Fibroblast of the aortic adventitia (primary cell): ENCODE results near the gene CA6. TPM values are rescaled to one million over a fixed set of nuclear protein-coding genes. Genes with fewer than 3 reads are reported as not detected.
"Not testable (repeated sequence)": the region's sequence is repeated elsewhere in the genome, so short reads cannot be mapped to it uniquely, and the experiment has no call there.

Experiments
- DNase-seq: peaks from one replicate; pipeline ENCODE4 v3.0.0-alpha.2; 2010; ENCODE audit warnings: low read depth
- H3K4me3 ChIP-seq: 2 replicates; pipeline ENCODE4 v1.5.1; 2011; ENCODE audit warnings: low read depth, mild to moderate bottlenecking, control low read depth, low read length, moderate library complexity
- CTCF ChIP-seq: IDR thresholded peaks from 2 replicates; pipeline ENCODE4 v1.5.1; 2011; ENCODE audit warnings: mild to moderate bottlenecking, low read length, control low read depth, inconsistent platforms; ENCODE audit not compliant: insufficient read depth
- total RNA-seq: library from RNA; depleted of rRNA; stranded (reverse); fragments of >200 nt; gene quantifications from 2 replicates; pipeline ENCODE4 v1.2.3, GENCODE V29; 2012; ENCODE audit warnings: low replicate concordance

Gene CA6
- total RNA-seq, 1 donor: not detected

GRCh38 chr1:8930116-8930515 lies 15.6 kb upstream of the CA6 start:
- no peak for DNase-seq
- TF ChIP-seq CTCF: no peak
- H3K4me3 ChIP-seq: no peak overlapping the region

GRCh38 chr1:8937051-8937450 lies 8.6 kb upstream of the CA6 start:
- DNase-seq, H3K4me3 ChIP-seq: not testable (repeated sequence)

GRCh38 chr1:8937701-8938100 lies 8.0 kb upstream of the CA6 start:
- TF ChIP-seq CTCF: no peak
- H3K4me3 ChIP-seq: no peak overlapping the region
- DNase-seq: peak; percentile 13

DNA sequence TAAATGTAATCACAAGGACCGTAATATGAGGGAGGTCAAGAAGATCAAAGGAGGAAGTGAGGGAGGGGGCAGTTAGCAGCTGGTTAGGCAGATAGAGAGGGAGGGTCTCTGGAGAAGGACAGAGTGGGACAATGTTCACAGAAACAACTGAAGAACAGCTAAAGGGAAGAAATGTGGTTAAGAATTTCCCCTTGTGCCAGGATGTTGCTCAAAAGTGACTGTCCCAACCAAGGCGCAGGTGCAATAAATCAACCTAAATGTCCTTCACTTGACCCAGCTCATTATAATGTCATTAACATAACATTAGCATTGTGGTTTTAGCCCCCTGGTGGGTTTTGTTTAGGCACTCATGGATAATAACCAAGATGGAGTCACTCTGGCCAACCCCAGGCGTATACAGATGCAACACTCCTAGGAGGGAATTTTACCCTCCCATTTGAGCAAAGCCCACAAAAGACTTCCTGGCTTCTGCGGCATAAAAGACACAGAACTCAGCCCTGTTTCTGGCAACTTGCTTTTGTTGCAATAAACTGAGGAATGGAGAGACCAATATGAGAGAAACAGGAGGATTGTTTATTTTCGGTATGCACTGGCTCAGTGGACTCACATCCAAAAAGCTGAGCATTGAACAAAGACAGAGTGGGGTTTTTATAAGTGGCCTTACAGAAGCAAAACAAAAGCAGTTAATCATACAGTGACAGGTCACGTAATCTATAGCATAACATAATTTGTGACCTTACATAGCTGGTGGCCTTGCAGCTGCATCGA lies 7.3 kb upstream of the CA6 start:
- DNase-seq: no peak

GRCh38 chr1:8939000-8939265 lies 6.7 kb upstream of the CA6 start:
- no peak for DNase-seq
- no peak for TF ChIP-seq CTCF
- no peak overlapping the region for H3K4me3 ChIP-seq

More for the DNA sequence above, 7.3 kb upstream of the CA6 start:
- no peak for TF ChIP-seq CTCF
- H3K4me3 ChIP-seq: no peak overlapping the region

- TF ChIP-seq CTCF: no peak
- H3K4me3 ChIP-seq: no peak overlapping the region
- peak; percentile 36 for DNase-seq
Observed at GRCh38 chr1:8939362-8939995, 6.2 kb upstream of the CA6 start.

DNA sequence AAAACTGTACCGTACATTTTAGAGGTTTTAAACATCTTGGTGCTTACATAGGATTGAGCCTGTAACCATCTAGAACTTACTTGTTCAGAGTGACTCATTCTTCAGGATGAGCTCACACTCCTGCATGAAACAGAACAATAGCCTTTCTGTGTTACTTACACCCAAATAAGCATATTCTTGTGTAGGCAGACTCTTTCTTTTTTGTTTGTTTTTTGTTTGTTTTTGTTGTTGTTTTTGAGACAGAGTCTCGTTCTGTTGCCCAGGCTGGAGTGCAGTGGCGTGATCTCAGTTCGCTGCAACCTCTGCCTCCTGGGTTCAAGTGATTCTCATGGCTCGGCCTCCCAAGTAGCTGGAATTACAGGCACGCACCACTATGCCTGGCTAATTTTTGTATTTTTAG lies 3.8 kb upstream of the CA6 start:
- no peak for TF ChIP-seq CTCF
- H3K4me3 ChIP-seq: no peak overlapping the region
- DNase-seq: peak; percentile 77
